Kidney (tissue), 14 donors: ENCODE measurements around the gene NBEA. TPM values are rescaled to one million over a fixed set of nuclear protein-coding genes. Genes with fewer than 3 reads are reported as not detected.

Source experiments
- DNase-seq, 5 donors: peaks; one replicate each; pipeline ENCODE4 v3.0.0-alpha.2; 2013 to 2020
- FAIRE-seq: peaks from 2 replicates; lab custom pipeline; 2012; peaks lifted over from hg19 to GRCh38; lab: Jason Lieb, UNC
- H3K27ac ChIP-seq, 2 donors: one replicate each; pipeline ENCODE4 v1.7.0; 2013; ENCODE audit warnings: low read depth in 2 of 2, low read length in 2 of 2, inconsistent platforms in 1 of 2
- H3K27me3 ChIP-seq: one replicate; pipeline ENCODE4 v1.7.1; 2013; ENCODE audit warnings: low read length, inconsistent platforms; ENCODE audit not compliant: control insufficient read depth, insufficient read depth
- H3K36me3 ChIP-seq, 3 donors: one replicate each; pipeline versions ENCODE4 v1.7.0 to v1.7.1; 2013; ENCODE audit warnings: low read length in 3 of 3, control low read depth in 1 of 3, inconsistent platforms in 1 of 3; ENCODE audit not compliant: insufficient read depth in 3 of 3, control insufficient read depth in 2 of 3
- H3K4me1 ChIP-seq, 3 donors: one replicate each; pipeline versions ENCODE4 v1.7.0 to v1.7.1; 2013; ENCODE audit warnings: low read length in 3 of 3, inconsistent platforms in 1 of 3, low read depth in 1 of 3; ENCODE audit not compliant: control insufficient read depth in 2 of 3, insufficient read depth in 2 of 3
- H3K4me3 ChIP-seq, 3 donors: one replicate each; pipeline versions ENCODE4 v1.7.0 to v1.8.1; 2013; ENCODE audit warnings: low read length in 3 of 3, control low read depth in 1 of 3, inconsistent platforms in 1 of 3
- H3K9ac ChIP-seq, 3 donors: one replicate each; pipeline versions ENCODE4 v1.7.0 to v1.7.1; 2013; ENCODE audit warnings: low read length in 3 of 3, control low read depth in 1 of 3, inconsistent platforms in 1 of 3
- H3K9me3 ChIP-seq, 3 donors: one replicate each; pipeline versions ENCODE4 v1.7.0 to v1.7.1; 2013; ENCODE audit warnings: low read length in 3 of 3, control low read depth in 1 of 3, inconsistent platforms in 1 of 3; ENCODE audit not compliant: control insufficient read depth in 2 of 3, insufficient read depth in 1 of 3
- intact Hi-C: fragments of 100-400 bp; cut with DNase I; formaldehyde crosslinking; loops from one replicate; pipeline ENCODE4 v1.11.1; 2022
- polyA plus RNA-seq: library from polyadenylated mRNA; stranded (reverse); fragments of 350-450 nt; fragmentation: Illumina TruSeq; extraction: RNeasy Lipid Tissue Mini Kit (QIAGEN cat#74804); gene quantifications from one replicate; pipeline ENCODE4 v1.2.3, GENCODE V29; 2014; ENCODE audit warnings: low read depth, low replicate concordance; ENCODE audit not compliant: insufficient read depth
- total RNA-seq: library from RNA; stranded (reverse); fragmentation: NEBNext Ultra II Directional; extraction: Animal tissue kit (Norgen Biotek cat#: 25700); gene quantifications from one replicate; pipeline ENCODE4 v1.2.1, GENCODE V29; 2021
- TF ChIP-seq, protein P1 (sequence below): IDR thresholded peaks from 3 replicates; pipeline ENCODE4 v1.5.1; 2012; ENCODE audit warnings: mild to moderate bottlenecking, moderate library complexity, borderline replicate concordance; ENCODE audit not compliant: insufficient read depth; ENCODE audit errors: extremely low read depth
- donor health status: control.
- donor health status: control.
- donor health status: control.
- donor health status: control.
- donor health status: control.
- donor health status: DM: yes; HTN: yes; CAD: no.
- donor health status: Normal renal cell carcinoma (clear cell type).

NBEA gene
- total and polyA plus RNA-seq, 2 donors from 2014 or later, result 4.7 to 14.6 TPM

DNA sequence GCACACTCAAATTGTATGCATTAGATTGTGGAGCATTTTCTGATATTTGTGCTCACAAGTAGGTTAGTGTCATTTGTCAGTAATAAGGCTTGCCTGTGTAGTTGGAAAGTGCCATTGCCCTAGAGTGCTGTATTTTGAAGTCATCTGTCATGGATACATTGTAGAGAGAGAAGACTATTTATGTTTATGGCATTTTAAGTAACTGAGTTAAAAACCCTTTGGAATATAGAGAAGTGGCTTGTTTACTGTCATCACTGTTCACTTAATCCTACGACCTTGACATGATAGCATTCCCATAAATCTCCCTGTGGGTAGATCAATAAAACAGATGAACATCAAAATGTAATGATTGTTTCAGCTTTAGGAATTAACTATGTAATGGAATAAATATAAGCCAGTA lies 423.8 kb downstream of the NBEA start:
- no peak for FAIRE-seq
- Histone ChIP-seq H3K27ac (no peak overlapping the region), H3K9ac (no peak overlapping the region), H3K4me3 (no peak overlapping the region), H3K36me3 (no peaks in the 10 kb centered on the region), H3K4me1 (no peaks in the 10 kb centered on the region), H3K9me3 (peaks cover 0 to 12% (median 6%) of the 10 kb centered on the region in 3 donors), H3K27me3 (no peaks in the 10 kb centered on the region)
- DNase-seq, result no peak
- intact Hi-C loops, result no loop called here
- TF ChIP-seq, protein P1, sequence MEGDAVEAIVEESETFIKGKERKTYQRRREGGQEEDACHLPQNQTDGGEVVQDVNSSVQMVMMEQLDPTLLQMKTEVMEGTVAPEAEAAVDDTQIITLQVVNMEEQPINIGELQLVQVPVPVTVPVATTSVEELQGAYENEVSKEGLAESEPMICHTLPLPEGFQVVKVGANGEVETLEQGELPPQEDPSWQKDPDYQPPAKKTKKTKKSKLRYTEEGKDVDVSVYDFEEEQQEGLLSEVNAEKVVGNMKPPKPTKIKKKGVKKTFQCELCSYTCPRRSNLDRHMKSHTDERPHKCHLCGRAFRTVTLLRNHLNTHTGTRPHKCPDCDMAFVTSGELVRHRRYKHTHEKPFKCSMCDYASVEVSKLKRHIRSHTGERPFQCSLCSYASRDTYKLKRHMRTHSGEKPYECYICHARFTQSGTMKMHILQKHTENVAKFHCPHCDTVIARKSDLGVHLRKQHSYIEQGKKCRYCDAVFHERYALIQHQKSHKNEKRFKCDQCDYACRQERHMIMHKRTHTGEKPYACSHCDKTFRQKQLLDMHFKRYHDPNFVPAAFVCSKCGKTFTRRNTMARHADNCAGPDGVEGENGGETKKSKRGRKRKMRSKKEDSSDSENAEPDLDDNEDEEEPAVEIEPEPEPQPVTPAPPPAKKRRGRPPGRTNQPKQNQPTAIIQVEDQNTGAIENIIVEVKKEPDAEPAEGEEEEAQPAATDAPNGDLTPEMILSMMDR, result no peak

DNA sequence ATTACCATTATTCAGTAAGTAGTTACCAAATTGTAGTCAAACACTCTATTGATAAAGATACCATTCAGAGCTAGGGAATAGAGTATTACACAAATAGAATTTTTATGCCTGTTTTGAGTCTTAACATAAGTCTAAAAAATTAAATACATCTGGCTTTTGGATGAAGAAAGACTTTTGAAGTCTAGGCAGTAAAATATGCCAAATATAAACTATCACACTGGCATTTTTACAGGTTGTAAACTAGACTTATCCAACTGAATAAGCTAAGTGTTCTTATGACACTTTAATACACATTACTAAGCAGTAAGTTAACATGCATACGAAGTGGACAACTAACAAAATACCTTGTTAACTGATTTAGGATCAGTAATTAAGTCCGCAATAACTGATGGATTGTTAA lies 425.5 kb downstream of the NBEA start:
- intact Hi-C loops, result no loop called here
- no peaks in the 10 kb centered on the region for H3K27me3 ChIP-seq
- no peak for FAIRE-seq
- no peak overlapping the region for H3K4me3 ChIP-seq
- H3K27ac ChIP-seq, result no peak overlapping the region
- DNase-seq, result no peak
- TF ChIP-seq, protein P1, result no peak
- H3K4me1 ChIP-seq, result no peaks in the 10 kb centered on the region
- H3K9ac ChIP-seq, result no peak overlapping the region
- H3K9me3 ChIP-seq, result peaks cover 0 to 13% (median 6%) of the 10 kb centered on the region in 3 donors
- no peaks in the 10 kb centered on the region for H3K36me3 ChIP-seq

DNA sequence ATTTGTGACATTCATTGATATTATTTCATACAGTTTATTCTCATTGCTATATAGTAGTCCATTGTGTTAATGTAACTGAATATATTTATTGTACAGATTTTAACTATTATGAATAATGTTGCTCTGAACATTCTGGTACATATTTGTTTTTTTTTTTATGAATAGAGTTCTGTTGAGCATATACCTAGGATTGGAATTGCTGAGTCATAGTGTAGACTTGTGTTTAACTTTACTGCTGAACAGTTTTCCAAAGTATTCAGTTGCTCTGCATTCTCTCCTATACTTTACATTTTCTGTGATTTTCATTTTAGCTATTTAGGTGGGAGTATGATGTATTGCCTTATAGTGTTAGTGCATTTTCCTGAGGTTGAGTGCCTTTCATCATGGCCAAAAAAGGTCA lies 436.9 kb downstream of the NBEA start:
- H3K4me1 ChIP-seq, result no peaks in the 10 kb centered on the region
- intact Hi-C loops, result no loop called here
- no peak for FAIRE-seq
- no peak overlapping the region for H3K9ac ChIP-seq
- no peaks in the 10 kb centered on the region for H3K27me3 ChIP-seq
- no peak for DNase-seq
- no peaks in the 10 kb centered on the region for H3K36me3 ChIP-seq
- H3K9me3 ChIP-seq, result no peaks in the 10 kb centered on the region
- H3K4me3 ChIP-seq, result no peak overlapping the region
- TF ChIP-seq, protein P1, result no peak
- no peak overlapping the region for H3K27ac ChIP-seq

DNA sequence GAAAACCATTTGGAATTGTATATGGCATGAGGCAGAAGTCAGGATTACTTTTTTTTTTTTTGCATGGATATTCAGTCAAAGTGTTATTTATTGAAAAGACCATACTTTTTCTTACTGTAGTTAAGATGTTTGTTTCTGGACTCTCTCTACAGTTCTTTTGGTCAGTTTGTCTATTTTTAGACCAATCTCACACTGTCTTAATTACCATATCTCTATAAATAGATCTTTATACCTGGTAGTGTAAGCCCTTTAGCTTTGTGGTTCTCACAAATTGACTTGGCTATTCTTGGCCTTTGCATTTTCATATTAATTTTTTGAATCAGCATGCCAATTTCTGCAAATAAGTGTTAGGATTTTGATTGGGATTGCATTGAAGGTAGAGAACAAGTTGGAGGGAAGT lies 437.6 kb downstream of the NBEA start:
- DNase-seq (no peak), FAIRE-seq (no peak)
- intact Hi-C loops, result no loop called here
- Histone ChIP-seq H3K4me3 (no peak overlapping the region), H3K4me1 (no peaks in the 10 kb centered on the region), H3K36me3 (no peaks in the 10 kb centered on the region), H3K27ac (no peak overlapping the region), H3K9ac (no peak overlapping the region), H3K27me3 (no peaks in the 10 kb centered on the region), H3K9me3 (no peaks in the 10 kb centered on the region)
- TF ChIP-seq, protein P1, result no peak
